SW480 (cell line): ENCODE results near the gene NSMCE4A.
"Not testable (repeated sequence)": the region's sequence is repeated elsewhere in the genome, so short reads cannot be mapped to it uniquely, and the experiment has no call there.

Experiments used
- DNase-seq: peaks from one replicate; pipeline ENCODE4 v3.0.0-alpha.2; 2016; ENCODE audit warnings: low spot score

NSMCE4A gene

GRCh38 chr10:121988361-121989324 lies 13.6 kb upstream of the NSMCE4A start, which contains the start of gene TACC2:
Gene TACC2 (plus strand): TSS chr10:121989163. CDS start chr10:122021982, 32,819 bp downstream.
- no peak for DNase-seq

DNA sequence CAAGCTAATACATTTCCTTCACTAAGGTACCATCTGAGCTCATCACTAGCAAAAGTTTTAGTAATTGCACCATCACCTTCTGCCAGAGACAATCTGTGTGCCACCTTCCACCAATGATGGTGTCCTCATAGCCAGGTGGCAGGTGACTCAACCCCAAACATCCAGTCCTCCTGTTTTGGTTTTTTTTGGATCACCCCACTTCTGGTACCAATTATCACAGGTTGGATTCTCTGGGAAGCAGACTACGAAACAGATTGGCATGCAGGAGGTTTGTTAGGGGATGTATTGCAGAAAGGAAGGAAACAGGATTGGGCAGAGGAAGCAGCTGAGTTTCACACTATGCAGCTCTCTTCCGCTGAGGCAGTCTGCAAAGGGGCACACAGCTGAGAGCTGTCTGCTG lies 9.4 kb upstream of the NSMCE4A start:
- no peak for DNase-seq

DNA sequence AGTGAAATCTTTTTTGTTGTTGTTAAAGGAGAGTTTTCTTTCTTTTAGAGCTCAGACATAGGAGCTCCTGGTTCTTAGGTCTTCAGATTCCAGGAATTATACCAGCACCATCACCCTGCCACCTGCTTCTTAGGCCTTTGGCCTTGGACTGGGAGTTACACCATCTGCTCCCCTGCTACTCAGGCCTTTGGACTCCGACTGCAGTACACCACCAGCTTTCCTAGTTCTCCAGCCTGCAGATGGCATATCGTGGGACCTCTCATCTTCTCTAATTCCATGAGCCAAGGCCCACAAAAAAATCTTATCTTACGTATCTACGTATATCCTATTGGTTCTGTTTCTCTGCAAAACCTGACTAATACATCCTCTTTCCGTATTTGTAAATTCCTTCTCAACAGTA lies 8.8 kb upstream of the NSMCE4A start:
- DNase-seq: no peak

DNA sequence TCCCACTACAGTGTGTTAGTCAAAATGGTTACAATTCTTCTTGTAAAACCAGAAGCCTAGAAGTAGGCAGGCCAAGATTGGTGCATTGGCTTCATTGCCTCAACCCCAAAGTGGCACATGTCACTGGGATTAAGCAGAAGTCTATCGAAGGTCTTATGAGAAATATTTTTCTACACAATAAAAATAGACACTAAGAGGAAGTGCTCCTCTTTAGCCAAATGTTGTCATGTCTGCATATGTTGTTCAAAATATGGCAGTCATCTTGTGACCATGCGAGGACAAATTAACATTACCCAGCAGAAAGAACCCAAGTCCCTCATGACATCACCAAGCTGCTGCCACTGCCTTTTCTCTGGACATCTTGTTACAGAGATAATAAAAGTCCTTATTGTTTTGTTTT lies 6.3 kb upstream of the NSMCE4A start:
- no peak for DNase-seq

DNA sequence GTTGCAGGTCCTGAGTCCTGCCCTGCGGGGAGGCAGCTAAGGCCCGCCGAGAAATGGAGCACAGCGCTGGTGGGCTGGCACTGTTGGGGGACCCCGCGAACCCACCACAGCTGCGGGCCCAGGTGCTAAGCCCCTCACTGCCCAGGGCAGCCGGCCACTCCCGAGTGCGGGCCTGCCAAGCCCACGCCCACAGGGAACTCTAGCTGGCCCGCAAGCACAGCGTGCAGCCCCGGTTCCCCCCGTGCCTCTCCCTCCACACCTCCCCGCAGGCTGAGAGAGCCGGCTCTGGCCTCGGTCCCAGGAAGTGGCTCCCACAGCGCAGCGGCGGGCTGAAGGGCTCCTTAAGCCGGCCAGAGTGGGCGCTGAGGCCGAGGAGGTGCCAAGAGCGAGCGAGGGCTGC lies 3.5 kb upstream of the NSMCE4A start:
- no peak for DNase-seq

DNA sequence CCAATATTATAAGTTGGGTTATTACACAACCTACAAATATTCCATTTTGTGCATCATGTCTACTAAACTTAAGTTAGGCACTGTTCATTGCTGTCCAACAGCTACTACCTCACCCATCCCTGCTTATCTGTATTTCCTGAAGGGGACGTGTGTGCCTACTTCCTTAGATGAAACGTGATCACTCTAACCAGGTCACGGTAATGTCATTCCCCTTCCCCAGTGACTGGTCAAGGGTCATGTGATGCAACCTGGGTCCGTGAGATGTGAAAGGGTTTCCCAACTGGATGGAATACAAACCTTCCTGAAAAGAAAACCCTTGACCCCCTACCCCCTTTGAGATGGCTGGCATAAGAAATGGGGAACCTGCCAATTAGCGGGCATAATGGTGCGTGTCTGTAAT lies 1.6 kb upstream of the NSMCE4A start:
- DNase-seq: no peak

DNA sequence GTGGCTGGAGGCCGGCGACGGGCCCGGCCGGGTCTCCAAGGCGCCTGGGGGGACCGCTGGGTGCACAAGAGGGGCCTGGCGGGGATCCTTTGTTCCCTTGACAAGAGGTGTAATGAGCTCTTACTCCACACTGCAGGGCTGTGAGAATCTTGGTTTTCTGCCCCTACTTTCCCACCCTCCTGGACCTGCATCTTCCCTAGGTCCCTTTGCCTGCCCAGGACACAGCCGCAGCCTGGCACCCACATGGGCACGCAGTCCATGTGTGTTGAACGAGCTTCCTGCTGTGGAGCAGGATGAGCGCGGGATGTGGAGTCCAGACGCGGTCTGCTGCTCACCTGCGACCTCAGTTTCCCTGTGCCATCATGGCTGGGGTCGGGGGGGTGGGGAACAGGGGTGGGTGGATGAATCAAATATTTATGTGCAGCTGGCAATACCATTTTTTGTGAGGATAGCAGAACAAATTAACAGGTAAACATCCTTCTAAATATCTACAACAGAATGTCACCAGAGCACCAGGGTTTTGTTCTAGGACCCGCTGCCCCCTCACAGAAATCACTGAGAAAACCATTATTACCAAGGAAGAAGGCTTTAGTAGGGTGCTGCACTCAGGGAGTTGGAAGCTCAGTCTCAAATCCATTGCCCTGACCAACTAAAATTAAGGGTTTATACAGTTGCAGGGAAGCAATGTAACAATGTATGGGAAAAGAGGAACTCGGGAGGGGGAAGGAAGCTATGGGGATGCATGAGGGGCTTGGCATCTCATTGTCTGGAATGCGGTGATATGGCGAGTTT lies 474 bp upstream of the NSMCE4A start:
- DNase-seq: no peak

DNA sequence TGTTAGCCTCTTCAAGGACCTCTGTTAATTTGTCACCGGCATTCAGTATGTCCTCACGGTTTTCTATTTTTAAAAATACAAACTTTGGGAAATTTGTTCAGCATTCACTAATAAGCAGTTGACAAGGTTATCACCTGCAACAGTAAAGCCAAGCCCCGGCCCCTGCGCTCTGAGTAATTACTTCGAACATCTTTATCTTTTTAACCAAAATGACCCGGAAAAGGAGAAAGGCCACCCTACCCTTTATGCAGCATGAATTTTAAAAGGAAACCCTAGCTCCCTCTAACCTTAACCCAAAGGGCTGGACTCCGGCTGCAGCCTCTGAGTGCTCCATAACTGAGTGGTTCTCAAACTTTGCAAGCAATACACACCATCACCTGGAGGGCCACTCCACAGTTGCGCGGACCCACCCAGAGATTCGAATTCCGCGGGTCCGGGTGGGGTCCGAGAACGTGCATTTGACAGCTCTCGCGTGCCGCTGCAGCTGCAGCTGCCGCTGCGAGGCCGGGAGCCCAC lies 940 bp downstream of the NSMCE4A start:
- DNase-seq: no peak

DNA sequence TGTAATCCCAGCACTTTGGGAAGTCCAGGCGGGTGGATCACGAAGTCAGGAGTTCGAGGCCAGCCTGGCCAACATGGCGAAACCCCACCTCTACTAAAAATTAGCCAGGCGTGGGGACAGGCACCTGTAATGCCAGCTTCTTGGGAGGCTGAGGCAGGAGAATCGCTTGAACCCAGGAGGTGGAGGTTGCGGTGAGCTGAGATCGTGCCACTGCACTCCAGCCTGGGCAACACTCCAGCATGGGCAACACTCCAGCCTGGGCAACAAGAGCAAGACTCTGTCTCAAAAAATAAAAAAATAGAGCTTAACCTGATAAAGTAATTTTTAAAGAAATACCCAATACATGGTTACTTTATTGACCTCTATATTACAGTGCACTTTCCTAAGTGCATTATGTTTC lies 5.9 kb downstream of the NSMCE4A start:
- not testable (repeated sequence) for DNase-seq

DNA sequence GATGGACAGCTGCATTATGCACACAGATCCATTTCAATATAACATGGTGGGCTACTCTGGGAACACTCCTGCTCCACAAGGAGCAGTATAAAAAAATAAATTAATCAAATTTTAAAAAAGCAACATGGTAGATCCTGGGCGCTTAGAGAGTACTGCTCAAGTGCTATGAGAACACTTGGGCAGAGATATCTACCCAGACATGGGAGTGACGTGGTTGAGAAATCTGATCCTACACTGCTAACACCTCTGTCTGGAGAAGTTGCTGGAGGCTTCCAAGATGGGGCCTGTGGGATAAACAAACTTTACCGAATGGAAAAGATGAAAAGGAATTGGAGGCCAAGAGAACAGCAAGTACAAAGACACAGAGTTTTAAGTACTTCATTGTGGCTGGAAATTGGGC lies 9.0 kb downstream of the NSMCE4A start:
- no peak for DNase-seq

GRCh38 chr10:121961456-121961855 lies 13.6 kb downstream of the NSMCE4A start:
- no peak for DNase-seq

- no peak for DNase-seq
Observed at GRCh38 chr10:121959671-121960070, 15.3 kb downstream of the NSMCE4A start.

DNA sequence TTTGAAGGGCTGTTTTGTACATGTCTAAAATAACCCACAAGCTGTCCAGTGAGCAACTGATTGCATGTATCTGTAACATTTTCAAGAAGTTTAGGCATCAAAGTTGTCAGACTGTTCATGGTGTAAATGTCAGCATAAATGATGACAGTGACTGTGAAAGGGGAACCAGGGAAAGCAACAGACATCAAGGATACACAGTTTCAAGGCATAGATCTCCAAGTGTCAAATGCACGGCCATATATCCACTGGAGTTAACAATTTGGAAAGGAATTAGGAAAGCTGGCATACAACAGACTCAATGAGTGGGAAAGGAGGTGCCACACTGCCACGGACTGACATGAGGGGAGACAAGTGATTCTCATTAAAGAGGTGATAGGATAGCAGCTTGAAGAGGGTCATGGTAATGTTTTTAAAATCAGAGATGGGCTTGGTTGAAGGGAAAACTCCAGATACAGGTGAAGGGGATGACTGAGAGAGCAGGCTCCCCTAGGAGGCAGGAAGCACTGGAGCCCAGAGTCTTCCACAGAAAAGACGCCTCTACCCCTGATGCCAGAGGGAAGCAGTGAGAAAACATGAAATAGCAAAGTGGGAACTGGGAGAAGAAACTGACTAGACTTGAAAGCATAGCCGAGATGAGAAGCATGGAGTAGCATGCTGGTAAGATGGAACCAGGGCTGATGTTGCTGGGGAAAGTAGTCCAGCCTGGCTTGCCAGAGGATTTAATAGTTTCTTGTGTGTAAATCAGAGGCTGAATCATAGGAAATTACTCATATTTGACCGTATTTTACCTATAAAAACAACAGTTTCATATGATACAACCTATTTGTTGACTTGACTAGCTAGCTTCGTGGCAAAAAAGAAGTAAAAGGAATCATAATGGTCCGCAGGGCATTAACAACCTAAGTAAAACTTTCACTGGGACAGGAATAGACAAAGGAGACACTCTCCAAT lies 18.6 kb downstream of the NSMCE4A start:
- no peak for DNase-seq

GRCh38 chr10:121952226-121952625 lies 22.8 kb downstream of the NSMCE4A start:
- DNase-seq: no peak

GRCh38 chr10:121949451-121949850 lies 25.6 kb downstream of the NSMCE4A start:
- no peak for DNase-seq

GRCh38 chr10:121949049-121949448 lies 26.0 kb downstream of the NSMCE4A start:
- DNase-seq: no peak

GRCh38 chr10:121947343-121948330 lies 27.4 kb downstream of the NSMCE4A start:
- no peak for DNase-seq

- no peak for DNase-seq
Observed at GRCh38 chr10:121942749-121943416, 32.1 kb downstream of the NSMCE4A start.

DNA sequence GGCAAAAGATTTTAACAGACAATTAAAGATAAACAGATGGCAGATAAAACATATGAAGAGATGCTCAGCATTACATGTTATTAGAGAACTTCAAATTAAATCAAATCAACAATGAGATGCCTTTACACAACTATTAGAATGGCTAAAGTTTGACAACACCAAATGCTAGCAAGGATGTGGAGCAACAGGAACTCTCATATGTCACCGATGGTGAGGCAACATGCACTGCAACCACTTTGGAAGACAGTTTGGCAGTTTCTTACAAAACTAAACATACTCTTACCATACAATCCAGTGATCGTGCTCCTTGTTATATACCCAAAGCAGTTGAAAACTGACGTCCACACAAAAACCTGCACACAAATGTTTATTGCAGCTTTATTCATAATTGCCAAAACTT lies 33.5 kb downstream of the NSMCE4A start:
- no peak for DNase-seq

DNA sequence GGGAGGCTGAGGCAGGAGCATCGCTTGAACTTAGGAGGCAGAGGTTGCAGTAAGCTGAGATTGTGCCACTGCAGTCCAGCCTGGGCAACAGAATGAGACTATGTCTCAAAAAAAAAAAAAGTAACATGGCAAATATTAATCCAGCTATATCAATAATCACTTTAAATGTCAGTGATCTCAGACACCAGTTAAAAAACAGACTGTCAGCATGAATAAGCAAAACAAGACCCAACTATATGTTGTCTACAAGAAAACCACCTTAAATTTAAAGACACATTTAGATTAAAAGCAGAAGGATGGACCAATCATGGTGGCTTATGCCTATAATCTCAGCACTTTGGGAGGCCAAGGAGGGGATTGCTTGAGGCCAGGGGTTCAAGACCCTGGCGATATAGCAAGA lies 38.7 kb downstream of the NSMCE4A start:
- DNase-seq: no peak
